B cell (primary cell): ENCODE data around the gene NBPF3.
"Not testable (repeated sequence)": the region's sequence is repeated elsewhere in the genome, so short reads cannot be mapped to it uniquely, and the experiment has no call there.

Experiments used
- CTCF ChIP-seq: fragments of 200-600 bp; IDR thresholded peaks from one replicate; pipeline ENCODE4 v1.8.0; 2022; ENCODE audit warnings: antibody characterized with exemption, mild to moderate bottlenecking
- EZH2 ChIP-seq: IDR thresholded peaks from 2 replicates; pipeline ENCODE4 v1.6.1; 2012; ENCODE audit warnings: borderline replicate concordance, low read depth, mild to moderate bottlenecking, moderate library complexity, low read length; ENCODE audit not compliant: insufficient read depth, poor library complexity, severe bottlenecking

GRCh38 chr1:21438646-21439312 is 1.2 kb upstream of the NBPF3 start:
- TF ChIP-seq CTCF, EZH2: not testable (repeated sequence)
